ENCODE measurements around the gene DENND11.
A peak's percentile ranks its signal among the peaks of the same experiment; 100 is the strongest.

The DENND11 gene

DNA sequence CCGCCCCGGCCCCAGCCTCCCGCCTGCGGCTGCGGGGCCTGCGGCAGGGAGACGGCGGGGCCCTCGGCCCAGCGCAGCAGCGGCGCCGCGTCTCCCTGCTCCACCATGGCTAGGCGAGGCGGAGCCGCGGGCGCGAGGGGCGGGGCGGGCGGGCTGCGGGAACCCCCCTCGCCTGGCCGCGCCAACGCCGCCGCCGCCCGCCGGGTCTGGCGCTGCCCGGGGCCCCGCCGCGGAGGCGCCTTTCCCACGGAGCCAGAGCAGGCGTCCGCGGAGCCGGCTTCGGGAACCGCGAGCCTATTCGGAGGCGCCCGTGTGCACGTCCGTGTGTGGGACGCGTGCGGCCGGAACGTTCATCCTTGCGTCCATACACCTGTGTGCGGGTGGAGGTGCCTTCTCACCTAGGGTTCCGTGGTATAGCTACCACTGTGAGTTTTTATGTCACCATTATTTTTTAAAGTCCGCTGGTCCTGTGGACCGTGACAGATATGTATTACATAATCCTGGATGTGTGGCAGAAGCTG, at the start of gene DENND11:
DENND11 (minus strand) TSS at position 120 of the 521 bp plus-strand sequence; CDS start at position 107, 13 bp downstream.
- DNase-seq, result peak; percentile 85

DNA sequence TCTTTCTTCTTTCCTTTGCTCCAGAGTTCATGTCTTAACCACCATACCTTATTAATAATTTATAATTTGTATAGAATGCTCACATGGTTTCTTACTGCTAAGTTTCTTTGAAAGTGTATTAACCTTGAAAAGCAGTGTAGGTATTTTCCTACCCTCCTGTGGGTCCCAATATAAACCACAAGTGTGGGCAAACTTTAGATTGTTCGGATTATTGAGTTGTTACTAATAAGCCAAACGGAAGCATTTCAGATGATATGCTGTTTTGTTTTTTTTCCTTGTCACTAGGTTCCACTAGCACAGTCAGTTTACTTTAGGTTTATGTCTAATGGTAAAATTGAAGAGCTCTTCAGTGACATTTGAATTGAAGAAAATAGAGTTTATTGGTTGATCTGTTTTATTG, 46.4 kb upstream of the DENND11 start:
- DNase-seq, result no peak

DNA sequence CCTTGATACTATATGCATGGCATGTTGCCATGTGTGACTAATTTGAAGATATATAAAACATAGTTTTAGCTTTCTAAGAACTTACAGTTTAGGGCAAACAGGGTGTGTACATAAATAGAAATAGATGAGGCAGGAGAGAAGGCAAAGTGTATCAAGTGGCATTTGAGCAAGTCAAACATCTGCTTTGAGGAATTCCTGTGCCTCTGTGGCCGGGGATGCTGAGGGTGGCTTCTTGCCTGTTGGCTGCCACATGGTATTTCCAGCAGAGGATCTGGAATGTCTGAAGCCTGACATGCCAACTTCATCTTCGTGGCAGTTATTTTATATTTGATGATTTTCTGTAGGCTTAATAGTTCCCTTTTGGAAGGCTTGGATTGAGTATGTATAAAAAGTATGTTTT, 42.2 kb upstream of the DENND11 start:
- no peak for DNase-seq

- DNase-seq, result no peak
Measured at GRCh38 chr7:141742229-141742628, 40.3 kb upstream of the DENND11 start.

- no peak for DNase-seq
Measured at GRCh38 chr7:141739250-141739649, 37.3 kb upstream of the DENND11 start.

- no peak for DNase-seq
Measured at GRCh38 chr7:141738592-141739013, 36.6 kb upstream of the DENND11 start.

GRCh38 chr7:141737836-141738591, 36.0 kb upstream of the DENND11 start, which contains the start of gene SSBP1:
Gene SSBP1 (plus strand): TSS chr7:141738358. CDS start chr7:141739167, 809 bp downstream.
- peak; percentile 97 for DNase-seq

DNA sequence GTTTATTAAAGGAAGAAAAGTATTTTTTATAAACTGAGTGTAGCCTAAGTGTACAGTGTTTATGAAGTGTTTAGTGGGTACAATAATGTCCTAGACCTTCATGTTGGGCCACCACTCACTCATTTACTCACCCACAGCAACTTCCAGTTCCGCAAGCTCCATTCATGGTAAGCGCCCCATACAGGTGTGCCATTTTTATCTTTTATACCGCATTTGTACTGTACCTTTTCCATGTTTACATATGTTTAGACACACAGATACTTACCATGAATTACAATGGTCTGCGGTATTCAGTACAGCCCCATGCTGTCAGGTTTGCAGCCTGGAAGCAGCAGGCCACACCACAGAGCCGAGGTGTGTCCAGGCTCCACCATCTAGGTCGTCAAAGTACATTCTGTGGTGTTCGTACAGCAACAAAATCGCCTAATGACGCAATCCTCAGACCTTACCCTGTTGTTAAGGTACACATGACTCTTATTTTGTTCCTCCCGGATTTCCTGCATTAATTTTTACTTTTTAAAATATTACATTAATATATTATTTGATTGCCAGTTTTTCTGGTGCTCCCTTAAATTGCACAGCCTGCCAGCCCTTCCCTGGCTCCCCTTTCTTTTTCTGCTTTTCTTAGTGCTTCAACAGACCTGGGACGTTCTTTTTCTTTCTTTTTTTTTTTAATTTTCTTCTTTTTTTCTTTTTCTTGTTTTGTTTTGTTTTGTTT, 35.3 kb upstream of the DENND11 start:
- DNase-seq, result no peak

- DNase-seq, result no peak
Measured at GRCh38 chr7:141731476-141732149, 29.6 kb upstream of the DENND11 start.

- no peak for DNase-seq
Measured at GRCh38 chr7:141729020-141729419, 27.1 kb upstream of the DENND11 start.

DNA sequence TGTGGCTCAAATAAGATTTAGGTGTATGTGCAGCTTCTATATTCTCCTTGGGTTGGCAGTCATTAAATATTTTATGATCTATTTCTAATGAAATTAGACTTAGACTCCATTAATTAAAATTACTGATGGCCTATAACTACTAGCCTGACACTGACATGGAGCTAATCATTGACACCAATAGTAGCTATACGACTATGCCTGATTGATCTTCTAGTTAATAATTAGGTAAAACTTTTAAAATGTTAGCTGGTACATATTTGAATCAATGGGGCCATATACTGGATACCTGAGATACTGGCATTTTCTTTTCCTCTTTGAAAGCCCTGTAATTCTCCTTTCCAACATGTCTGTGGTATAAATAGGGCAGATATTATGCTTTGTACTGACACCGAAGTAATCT, 20.6 kb upstream of the DENND11 start:
- DNase-seq, result no peak

DNA sequence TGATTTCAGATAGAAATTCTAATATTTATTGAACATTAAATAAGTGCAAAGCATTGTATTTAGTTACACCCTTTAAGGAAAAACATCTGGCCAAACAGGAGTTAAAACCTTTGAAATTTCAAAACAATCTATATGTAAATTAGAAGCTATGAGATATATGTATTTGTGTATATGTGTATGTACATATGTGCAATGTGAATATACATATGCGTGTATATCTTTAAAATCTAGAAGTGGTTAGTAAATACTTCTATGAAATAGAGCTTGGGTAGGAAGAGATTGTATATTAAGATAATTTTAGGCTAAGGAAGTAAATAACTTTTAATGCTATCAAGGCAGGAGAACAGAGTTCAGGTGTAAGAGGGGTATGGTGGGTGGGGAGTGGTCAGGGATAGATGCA, 15.5 kb upstream of the DENND11 start:
- DNase-seq, result no peak

- DNase-seq, result no peak
Measured at GRCh38 chr7:141715794-141716689, 14.1 kb upstream of the DENND11 start.

- no peak for DNase-seq
Measured at GRCh38 chr7:141715018-141715417, 13.1 kb upstream of the DENND11 start.

DNA sequence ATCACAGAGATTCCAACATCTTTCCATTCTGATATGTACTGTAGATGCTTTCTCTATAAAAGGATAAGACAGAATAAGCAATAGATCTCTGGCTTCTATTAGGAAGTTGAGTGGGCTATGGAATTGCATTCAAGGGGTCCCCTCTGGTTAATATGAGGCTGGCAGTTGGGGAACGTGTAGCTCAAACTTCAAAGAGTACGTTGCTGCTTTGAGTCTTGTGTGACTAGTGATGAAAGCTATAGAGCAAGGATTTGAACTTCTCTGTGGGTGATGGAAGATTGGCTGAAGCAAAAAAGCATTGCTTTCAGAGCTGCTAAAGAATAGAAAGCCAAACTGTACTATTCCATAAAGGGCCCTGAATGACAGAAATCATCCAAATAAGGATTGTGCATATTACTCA, 12.6 kb upstream of the DENND11 start:
- no peak for DNase-seq

DNA sequence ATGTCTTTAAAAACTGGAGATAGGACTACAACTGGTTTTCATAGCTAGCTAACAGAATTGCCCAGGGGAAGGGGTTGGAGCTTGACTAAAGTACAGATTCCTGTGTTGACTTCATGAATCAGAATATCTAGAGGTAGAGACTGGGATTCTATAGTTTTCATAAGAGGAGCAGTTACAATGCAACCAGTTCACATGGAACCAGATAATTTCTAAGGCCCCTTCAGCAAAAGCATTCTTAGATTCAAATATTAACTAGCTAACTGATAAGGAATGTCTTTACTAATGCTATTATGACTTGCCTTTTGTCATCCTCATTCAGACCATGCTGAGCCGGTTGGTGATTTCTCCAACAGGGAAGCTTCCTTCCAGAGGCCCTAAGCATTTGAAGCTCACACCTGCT, 11.9 kb upstream of the DENND11 start:
- DNase-seq, result no peak

GRCh38 chr7:141712603-141713255, 10.8 kb upstream of the DENND11 start:
- DNase-seq, result no peak

GRCh38 chr7:141710301-141710700, 8.3 kb upstream of the DENND11 start:
- DNase-seq, result no peak

DNA sequence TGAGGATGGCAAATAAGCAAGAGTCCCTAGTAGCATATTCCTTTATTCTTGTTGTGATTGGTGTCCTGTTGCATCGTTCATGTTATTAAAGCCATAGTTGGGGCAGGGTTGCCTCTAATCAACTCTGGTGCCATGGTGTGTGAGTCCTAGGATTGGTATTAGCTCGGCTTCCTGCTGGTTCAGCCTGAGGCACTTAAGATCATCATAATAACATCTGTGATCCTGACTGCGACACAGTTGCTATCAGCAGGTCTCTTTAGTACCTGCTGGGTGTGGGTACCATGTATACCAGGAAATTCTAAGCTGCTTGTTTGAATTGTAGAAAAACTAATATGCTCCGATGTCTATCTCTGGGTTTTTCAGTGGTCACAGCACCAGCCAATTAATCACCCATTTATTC, 7.8 kb upstream of the DENND11 start:
- DNase-seq, result no peak

DNA sequence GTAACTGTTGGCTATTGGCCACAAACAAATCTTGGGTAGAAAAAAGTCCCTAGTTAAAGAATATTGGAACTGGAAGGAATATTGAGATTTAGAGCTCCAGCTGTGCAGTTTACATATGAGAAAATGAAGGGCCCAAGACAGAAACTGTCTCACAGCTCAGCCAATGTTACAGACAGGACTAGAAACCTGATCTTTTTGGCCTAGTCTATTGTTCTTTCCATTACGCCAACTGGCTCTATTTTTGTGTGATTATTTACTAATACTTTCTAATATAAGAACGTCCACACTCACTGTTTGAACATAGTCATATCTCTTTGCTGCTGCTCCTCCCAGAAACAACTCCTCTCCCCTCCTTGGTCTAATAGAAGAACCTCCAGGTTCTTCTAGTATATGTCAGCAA, 7.4 kb upstream of the DENND11 start:
- DNase-seq, result no peak

DNA sequence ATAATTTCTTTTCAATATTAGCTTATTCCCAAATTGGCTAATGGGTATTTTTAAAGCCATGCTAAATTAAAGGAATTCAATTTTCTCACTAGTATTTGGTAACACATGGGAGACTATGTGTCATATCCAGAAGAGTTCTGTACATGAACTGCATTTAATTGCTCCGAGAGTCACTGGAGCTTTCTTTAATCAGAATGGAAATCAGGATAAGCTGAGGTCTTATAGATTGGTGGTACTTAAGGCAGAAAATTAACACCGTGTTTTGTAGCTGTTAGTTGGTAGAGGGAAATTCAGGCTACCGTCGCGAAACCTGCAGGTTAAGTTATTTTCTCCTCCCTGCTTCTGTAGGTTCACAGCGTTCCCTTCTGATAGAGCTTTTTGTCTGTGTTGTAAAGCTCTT, 6.4 kb upstream of the DENND11 start, which contains the start of gene WEE2:
WEE2 (plus strand) TSS at position 3 of the 400 bp plus-strand sequence. CDS start 406 bp downstream, outside the sequence.
- DNase-seq, result no peak
